Measurements from ENCODE around the gene SLC1A7.

SLC1A7 gene

DNA sequence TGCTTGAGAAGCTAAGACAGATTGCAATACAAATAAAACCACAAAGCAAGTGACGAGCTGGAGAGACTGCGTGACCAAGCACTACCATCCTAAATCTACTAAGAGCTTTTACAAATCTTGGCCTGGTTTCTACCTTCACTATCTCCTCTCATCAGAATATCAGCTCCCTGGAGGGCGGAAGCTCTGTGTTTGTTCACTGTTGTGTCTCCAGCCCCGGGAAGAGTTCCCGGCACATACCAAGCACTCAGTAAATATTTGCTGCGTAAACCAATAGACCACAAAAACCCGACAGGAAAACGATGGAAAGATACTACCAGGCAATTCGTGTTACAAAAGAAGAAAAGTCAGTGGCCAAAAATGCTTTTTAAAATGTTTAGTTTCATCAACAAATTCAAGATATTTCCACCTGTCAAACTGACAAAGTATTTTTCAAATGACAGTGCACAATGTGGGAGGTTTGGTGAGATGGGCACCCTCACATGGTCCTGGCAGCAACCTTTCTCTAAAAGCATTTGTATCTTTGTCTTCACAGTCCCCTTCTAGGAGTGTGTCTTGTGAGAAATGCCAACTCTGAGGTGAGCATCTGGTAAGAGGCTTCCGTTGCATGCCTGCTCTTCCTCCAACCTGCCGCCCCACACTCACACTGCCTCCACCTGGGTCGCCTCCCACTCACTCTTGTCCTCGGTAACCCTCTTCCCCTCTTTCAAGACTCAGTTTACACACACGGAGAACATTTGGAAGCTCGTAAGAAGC is 34.7 kb downstream of the SLC1A7 start:
- TF ChIP-seq CEBPB (IDR thresholded peaks at IDR 0.05) (no peak), TEAD4 (IDR thresholded peaks at IDR 0.05) (no peak), TAF1 (IDR thresholded peaks at IDR 0.05; ENCODE audit: low read depth) (no peak), EGR1 (IDR thresholded peaks at IDR 0.05) (no peak), FOXM1 (IDR thresholded peaks at IDR 0.05; ENCODE audit: borderline replicate concordance, low read depth) (no peak), TCF12 (IDR thresholded peaks at IDR 0.05; ENCODE audit: low read depth) (no peak), YY1 (IDR thresholded peaks at IDR 0.05; ENCODE audit: low read depth) (no peak), ZBTB7A (IDR thresholded peaks at IDR 0.05; ENCODE audit: low read depth) (no peak), CREB1 (IDR thresholded peaks at IDR 0.05; ENCODE audit: low read depth) (no peak), RAD21 (IDR thresholded peaks at IDR 0.05; ENCODE audit: low read depth) (no peak), NFIC (IDR thresholded peaks at IDR 0.05) (no peak), EP300 (IDR thresholded peaks at IDR 0.05; ENCODE audit: borderline replicate concordance) (no peak)
- TF ChIP-seq, protein P1, sequence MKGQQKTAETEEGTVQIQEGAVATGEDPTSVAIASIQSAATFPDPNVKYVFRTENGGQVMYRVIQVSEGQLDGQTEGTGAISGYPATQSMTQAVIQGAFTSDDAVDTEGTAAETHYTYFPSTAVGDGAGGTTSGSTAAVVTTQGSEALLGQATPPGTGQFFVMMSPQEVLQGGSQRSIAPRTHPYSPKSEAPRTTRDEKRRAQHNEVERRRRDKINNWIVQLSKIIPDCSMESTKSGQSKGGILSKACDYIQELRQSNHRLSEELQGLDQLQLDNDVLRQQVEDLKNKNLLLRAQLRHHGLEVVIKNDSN (IDR thresholded peaks at IDR 0.05), result no peak
- TF ChIP-seq, protein P2, sequence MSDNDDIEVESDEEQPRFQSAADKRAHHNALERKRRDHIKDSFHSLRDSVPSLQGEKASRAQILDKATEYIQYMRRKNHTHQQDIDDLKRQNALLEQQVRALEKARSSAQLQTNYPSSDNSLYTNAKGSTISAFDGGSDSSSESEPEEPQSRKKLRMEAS (IDR thresholded peaks at IDR 0.05), result no peak
- TF ChIP-seq, protein P3, sequence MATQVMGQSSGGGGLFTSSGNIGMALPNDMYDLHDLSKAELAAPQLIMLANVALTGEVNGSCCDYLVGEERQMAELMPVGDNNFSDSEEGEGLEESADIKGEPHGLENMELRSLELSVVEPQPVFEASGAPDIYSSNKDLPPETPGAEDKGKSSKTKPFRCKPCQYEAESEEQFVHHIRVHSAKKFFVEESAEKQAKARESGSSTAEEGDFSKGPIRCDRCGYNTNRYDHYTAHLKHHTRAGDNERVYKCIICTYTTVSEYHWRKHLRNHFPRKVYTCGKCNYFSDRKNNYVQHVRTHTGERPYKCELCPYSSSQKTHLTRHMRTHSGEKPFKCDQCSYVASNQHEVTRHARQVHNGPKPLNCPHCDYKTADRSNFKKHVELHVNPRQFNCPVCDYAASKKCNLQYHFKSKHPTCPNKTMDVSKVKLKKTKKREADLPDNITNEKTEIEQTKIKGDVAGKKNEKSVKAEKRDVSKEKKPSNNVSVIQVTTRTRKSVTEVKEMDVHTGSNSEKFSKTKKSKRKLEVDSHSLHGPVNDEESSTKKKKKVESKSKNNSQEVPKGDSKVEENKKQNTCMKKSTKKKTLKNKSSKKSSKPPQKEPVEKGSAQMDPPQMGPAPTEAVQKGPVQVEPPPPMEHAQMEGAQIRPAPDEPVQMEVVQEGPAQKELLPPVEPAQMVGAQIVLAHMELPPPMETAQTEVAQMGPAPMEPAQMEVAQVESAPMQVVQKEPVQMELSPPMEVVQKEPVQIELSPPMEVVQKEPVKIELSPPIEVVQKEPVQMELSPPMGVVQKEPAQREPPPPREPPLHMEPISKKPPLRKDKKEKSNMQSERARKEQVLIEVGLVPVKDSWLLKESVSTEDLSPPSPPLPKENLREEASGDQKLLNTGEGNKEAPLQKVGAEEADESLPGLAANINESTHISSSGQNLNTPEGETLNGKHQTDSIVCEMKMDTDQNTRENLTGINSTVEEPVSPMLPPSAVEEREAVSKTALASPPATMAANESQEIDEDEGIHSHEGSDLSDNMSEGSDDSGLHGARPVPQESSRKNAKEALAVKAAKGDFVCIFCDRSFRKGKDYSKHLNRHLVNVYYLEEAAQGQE (IDR thresholded peaks at IDR 0.05; ENCODE audit: low read depth), result no peak

DNA sequence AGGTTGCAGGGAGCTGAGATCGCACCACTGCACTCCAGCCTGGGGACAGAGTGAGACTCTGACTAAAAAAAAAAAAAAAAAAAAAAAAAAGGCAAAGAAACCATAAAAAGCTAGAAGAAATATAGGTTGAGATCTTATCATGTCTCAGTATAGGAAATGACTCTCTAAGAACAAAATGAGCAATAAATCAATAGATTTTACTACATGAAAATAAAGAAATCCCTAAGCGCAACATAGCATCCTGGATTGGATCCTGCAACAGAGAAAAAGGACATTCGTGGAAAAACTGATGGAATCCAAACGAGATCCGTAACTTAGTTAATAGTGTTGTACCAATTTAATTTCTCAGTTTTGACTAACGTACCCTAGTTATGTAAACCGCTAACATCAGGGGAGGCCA is 35.3 kb downstream of the SLC1A7 start:
- no peak for TF ChIP-seq CEBPB (IDR thresholded peaks at IDR 0.05)
- TF ChIP-seq, protein P1 (IDR thresholded peaks at IDR 0.05), result no peak
- no peak for TF ChIP-seq TAF1 (IDR thresholded peaks at IDR 0.05; ENCODE audit: low read depth)
- no peak for TF ChIP-seq EP300 (IDR thresholded peaks at IDR 0.05; ENCODE audit: borderline replicate concordance)
- TF ChIP-seq TEAD4 (IDR thresholded peaks at IDR 0.05), result no peak
- no peak for TF ChIP-seq CREB1 (IDR thresholded peaks at IDR 0.05; ENCODE audit: low read depth)
- TF ChIP-seq FOXM1 (IDR thresholded peaks at IDR 0.05; ENCODE audit: borderline replicate concordance, low read depth), result no peak

DNA sequence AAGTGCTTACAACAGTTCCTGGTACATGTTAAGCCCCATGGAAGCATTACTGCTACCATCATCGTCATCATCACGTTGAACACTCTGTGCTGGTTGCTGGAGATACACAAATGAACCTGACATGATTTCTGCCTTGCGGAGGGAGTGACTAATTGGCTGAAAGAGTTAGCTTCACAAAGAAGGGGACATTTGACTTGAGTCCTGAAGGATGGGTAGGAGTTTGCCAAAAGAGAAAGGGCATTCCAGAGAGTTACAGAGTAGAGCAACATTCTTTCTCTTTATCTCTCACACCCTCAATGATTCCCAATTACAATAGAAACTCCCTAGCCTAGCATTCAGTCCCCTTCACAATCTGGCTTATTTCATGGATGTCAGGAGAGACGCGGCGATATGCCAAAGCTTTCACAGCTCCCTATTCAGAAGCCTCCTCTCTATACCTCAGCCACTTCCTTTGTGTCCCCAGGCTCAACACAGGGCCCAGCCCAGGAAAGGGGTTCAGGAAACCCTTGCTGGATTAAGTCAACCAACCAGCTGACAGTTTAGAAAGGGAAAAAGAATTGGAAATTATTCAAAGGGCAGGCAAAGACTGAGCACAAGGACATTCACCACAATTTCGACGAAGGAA is 38.0 kb downstream of the SLC1A7 start:
- no peak for TF ChIP-seq YY1 (IDR thresholded peaks at IDR 0.05; ENCODE audit: low read depth)
- no peak for TF ChIP-seq CEBPB (IDR thresholded peaks at IDR 0.05)
- no peak for TF ChIP-seq TCF12 (IDR thresholded peaks at IDR 0.05; ENCODE audit: low read depth)
- TF ChIP-seq NFIC (IDR thresholded peaks at IDR 0.05), result no peak
- TF ChIP-seq EGR1 (IDR thresholded peaks at IDR 0.05), result no peak

DNA sequence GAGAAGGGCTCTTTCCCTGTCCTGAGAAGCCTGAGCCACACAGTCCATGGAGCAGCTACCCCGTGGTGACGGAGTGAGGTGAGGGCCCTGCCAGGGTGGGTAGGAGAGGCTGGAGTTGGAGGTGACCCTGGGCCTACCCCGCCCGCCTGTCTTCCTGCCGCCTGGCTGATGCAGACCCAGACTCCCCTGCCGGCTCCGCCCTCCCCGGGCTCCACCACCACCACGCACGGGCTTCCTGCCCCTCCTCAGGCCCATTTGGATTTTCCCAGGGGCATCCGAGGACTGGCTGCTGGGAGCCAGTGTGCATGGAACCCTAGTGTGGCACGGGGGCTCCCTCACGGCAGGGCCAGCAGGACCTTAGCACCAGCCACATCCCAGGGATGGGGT is 47.9 kb downstream of the SLC1A7 start:
- TF ChIP-seq ZBTB7A (IDR thresholded peaks at IDR 0.05; ENCODE audit: low read depth), result no peak
- TF ChIP-seq, protein P3 (IDR thresholded peaks at IDR 0.05; ENCODE audit: low read depth), result no peak
- TF ChIP-seq CEBPB (IDR thresholded peaks at IDR 0.05), result no peak
- TF ChIP-seq TCF12 (IDR thresholded peaks at IDR 0.05; ENCODE audit: low read depth), result no peak
- TF ChIP-seq, protein P1 (IDR thresholded peaks at IDR 0.05), result no peak
- no peak for TF ChIP-seq TAF1 (IDR thresholded peaks at IDR 0.05; ENCODE audit: low read depth)
- no peak for TF ChIP-seq FOXM1 (IDR thresholded peaks at IDR 0.05; ENCODE audit: borderline replicate concordance, low read depth)

DNA sequence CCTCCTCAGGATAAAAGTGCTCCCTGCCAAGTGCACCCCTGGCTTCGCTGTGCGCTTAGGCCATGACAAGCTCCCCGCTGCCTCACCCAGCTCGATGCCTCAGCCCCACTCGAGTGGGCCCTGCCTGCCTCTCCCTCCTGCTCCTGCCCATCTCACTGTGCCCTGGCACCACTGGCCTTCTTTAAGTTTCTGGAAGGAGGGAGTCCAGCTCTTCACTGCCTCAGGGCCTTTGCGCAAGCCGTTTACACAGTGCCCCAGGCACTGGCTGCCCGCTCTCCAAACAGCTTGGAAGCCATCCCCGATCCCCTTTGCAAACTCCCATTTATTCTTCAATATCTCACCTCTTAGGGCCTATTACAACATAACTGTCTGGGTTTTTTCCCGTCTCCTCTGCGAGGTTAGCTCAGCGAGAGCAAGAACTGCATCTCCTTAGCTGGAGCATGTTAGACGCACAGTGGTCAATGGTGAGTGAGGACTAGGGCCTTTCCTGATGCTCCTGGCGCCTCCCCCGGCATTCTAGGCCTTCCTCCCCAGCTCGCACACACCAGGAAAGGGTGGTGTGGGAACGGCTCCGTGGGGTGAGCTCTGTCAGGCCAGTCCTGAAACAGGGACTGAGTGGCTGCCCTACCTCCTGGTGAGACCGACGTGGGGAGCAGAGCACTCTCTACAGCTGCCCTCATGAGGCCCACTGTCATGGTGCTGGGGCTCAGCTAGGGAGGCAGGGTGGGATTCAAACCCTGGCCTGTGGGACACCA is 48.5 kb downstream of the SLC1A7 start:
- TF ChIP-seq, protein P3 (IDR thresholded peaks at IDR 0.05; ENCODE audit: low read depth), result no peak
- TF ChIP-seq FOXM1 (IDR thresholded peaks at IDR 0.05; ENCODE audit: borderline replicate concordance, low read depth) (no peak), EP300 (IDR thresholded peaks at IDR 0.05; ENCODE audit: borderline replicate concordance) (no peak), ZBTB7A (IDR thresholded peaks at IDR 0.05; ENCODE audit: low read depth) (no peak), CEBPB (IDR thresholded peaks at IDR 0.05) (no peak), YY1 (IDR thresholded peaks at IDR 0.05; ENCODE audit: low read depth) (no peak), CREB1 (IDR thresholded peaks at IDR 0.05; ENCODE audit: low read depth) (no peak)
- TF ChIP-seq, protein P2 (IDR thresholded peaks at IDR 0.05), result no peak
- TF ChIP-seq, protein P1 (IDR thresholded peaks at IDR 0.05), result no peak

All from Ishikawa (cell line).